Psoas muscle (tissue), 8 donors: ENCODE measurements around the gene DENND2C. TPM values are rescaled to one million over a fixed set of nuclear protein-coding genes. Genes with fewer than 3 reads are reported as not detected.

Source experiments
- ATAC-seq, 4 donors: fragments of 200-7000 bp; cut with Tn5 transposase; one replicate each; pipeline ENCODE4 v1.9.1; 2020; ENCODE audit warnings: moderate library complexity in 3 of 4, mild to moderate bottlenecking in 2 of 4
- DNase-seq, 2 donors: peaks; one replicate each; pipeline ENCODE4 v3.0.0-alpha.2; 2020
- H3K27ac ChIP-seq: fragments of 200-600 bp; one replicate; pipeline ENCODE4 v1.8.0; 2022
- H3K27me3 ChIP-seq, 3 donors: fragments of 200-600 bp in 1 of 3; one replicate each; pipeline versions ENCODE4 v1.6.1 to v1.8.0; 2013 to 2022; ENCODE audit warnings: low read length in 2 of 3, mild to moderate bottlenecking in 2 of 3, moderate library complexity in 1 of 3; ENCODE audit not compliant: insufficient read depth in 3 of 3
- H3K36me3 ChIP-seq, 2 donors: fragments of 200-600 bp in 1 of 2; one replicate each; pipeline versions ENCODE4 v1.6.1 to v1.8.0; 2013 to 2022; ENCODE audit warnings: low read depth in 1 of 2, mild to moderate bottlenecking in 1 of 2, moderate library complexity in 1 of 2; ENCODE audit not compliant: insufficient read depth in 1 of 2
- H3K4me1 ChIP-seq: fragments of 200-600 bp; one replicate; pipeline ENCODE4 v1.8.0; 2022
- H3K4me3 ChIP-seq: fragments of 200-600 bp; one replicate; pipeline ENCODE4 v1.8.0; 2022; ENCODE audit warnings: mild to moderate bottlenecking
- H3K9me3 ChIP-seq: fragments of 200-600 bp; one replicate; pipeline ENCODE4 v1.8.0; 2022
- WGBS, 3 donors: extraction: QIAGEN DNeasy Blood & Tissue Kit; methylation state at CpG; one replicate each; pipeline versions ENCODE4 v1.1.6 to v1.1.7; 2013; 5-methylcytosine and 5-hydroxymethylcytosine counted together
- intact Hi-C, 2 donors: fragments of 100-400 bp; cut with DNase I; formaldehyde crosslinking; loops; one replicate each; pipeline versions ENCODE4 v1.11.0 to v1.14.2; 2022
- polyA plus RNA-seq, 3 donors: library from polyadenylated mRNA; stranded (reverse); fragments of 200-250 nt; gene quantifications; one replicate each; pipeline ENCODE4 v1.2.3, GENCODE V29; 2013
- total RNA-seq, 4 donors: library from RNA; stranded (reverse); fragmentation: NEBNext Ultra II Directional in 2 of 4; extraction: Animal tissue kit (Norgen Biotek cat#: 25700) in 2 of 4; gene quantifications; one replicate each; pipeline versions ENCODE4 v1.2.1 to v1.2.4, GENCODE V29; 2021 to 2023
- TF ChIP-seq, protein P1 (sequence below): fragments of 200-600 bp; IDR thresholded peaks from one replicate; pipeline ENCODE4 v1.8.0; 2022; ENCODE audit warnings: antibody characterized with exemption
- donor health status: healthy with polysubstance abuse.
- donor health status: DM: no; HTN: no; CAD: no; lungs with moderate emphysema.
- donor health status: Bipolar disorder and iron deficiency.
- donor health status: healthy.
- donor health status: DM: yes; HTN: yes; CAD: no.
- donor health status: DM: no; HTN: no; CAD: no.
- donor health status: DM: no; HTN: no; CAD: no.
- donor health status: DM: yes; HTN: yes; CAD: no.

The DENND2C gene
- total and polyA plus RNA-seq, 7 donors, result 1.4 to 18.3 (median 13.3) TPM

GRCh38 chr1:114552106-114552639 is 117.7 kb downstream of the DENND2C start:
- 90 to 93% (median 93%) methylated on average over 7 of the region's 7 CpGs for WGBS, 3 donors
- TF ChIP-seq, protein P1, sequence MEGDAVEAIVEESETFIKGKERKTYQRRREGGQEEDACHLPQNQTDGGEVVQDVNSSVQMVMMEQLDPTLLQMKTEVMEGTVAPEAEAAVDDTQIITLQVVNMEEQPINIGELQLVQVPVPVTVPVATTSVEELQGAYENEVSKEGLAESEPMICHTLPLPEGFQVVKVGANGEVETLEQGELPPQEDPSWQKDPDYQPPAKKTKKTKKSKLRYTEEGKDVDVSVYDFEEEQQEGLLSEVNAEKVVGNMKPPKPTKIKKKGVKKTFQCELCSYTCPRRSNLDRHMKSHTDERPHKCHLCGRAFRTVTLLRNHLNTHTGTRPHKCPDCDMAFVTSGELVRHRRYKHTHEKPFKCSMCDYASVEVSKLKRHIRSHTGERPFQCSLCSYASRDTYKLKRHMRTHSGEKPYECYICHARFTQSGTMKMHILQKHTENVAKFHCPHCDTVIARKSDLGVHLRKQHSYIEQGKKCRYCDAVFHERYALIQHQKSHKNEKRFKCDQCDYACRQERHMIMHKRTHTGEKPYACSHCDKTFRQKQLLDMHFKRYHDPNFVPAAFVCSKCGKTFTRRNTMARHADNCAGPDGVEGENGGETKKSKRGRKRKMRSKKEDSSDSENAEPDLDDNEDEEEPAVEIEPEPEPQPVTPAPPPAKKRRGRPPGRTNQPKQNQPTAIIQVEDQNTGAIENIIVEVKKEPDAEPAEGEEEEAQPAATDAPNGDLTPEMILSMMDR, result no peak
- no peaks in the 10 kb centered on the region for H3K9me3 ChIP-seq
- no peak overlapping the region for H3K4me3 ChIP-seq
- H3K27me3 ChIP-seq, result no peaks in the 10 kb centered on the region
- H3K36me3 ChIP-seq, result no peaks in the 10 kb centered on the region
- intact Hi-C loops, result loop anchor here in 1 of 2 donors (10.0 kb wide), 1 partner anchor 207 kb away; no protein-coding TSS in a partner anchor
- DNase-seq, result no peak
- no peak for ATAC-seq
- H3K4me1 ChIP-seq, result no peaks in the 10 kb centered on the region
- H3K27ac ChIP-seq, result no peak overlapping the region

DNA sequence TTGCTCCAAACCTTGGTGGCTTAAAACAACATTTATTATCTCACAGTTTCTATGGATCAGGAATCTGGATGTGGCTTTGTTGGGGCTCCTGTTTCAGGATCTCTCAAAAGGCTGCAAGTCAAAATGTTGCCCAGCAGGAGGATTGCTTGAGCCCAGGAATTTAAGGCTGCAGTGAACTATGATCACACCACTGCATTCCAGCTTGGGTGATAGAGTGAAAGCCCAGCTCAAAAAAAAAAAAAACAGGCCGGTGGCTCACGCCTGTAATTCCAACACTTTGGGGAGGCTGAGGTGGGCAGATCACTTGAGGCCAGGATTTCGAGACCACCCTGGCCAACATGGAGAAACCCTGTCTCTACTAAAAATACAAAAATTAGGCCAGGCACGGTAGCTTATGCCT is 118.4 kb downstream of the DENND2C start:
- DNase-seq, result no peak
- no peaks in the 10 kb centered on the region for H3K36me3 ChIP-seq
- TF ChIP-seq, protein P1, result no peak
- H3K27me3 ChIP-seq, result no peaks in the 10 kb centered on the region
- WGBS, 3 donors, result 78 to 92% (median 80%) methylated on average over 4 of the region's 4 CpGs
- no peak for ATAC-seq
- H3K4me3 ChIP-seq, result no peak overlapping the region
- H3K4me1 ChIP-seq, result no peaks in the 10 kb centered on the region
- intact Hi-C loops, result loop anchor here in 1 of 2 donors (10.0 kb wide), 1 partner anchor 207 kb away; no protein-coding TSS in a partner anchor
- H3K9me3 ChIP-seq, result no peaks in the 10 kb centered on the region
- H3K27ac ChIP-seq, result no peak overlapping the region

- no peaks in the 10 kb centered on the region for H3K27me3 ChIP-seq
- ATAC-seq (no peak), DNase-seq (no peak)
- intact Hi-C loops, result loop anchor here in 1 of 2 donors (10.0 kb wide), 1 partner anchor 206 kb away; no protein-coding TSS in a partner anchor
- no peaks in the 10 kb centered on the region for H3K4me1 ChIP-seq
- TF ChIP-seq, protein P1, result no peak
- 96 to 100% (median 98%) methylated on average over 2 of the region's 2 CpGs for WGBS, 3 donors
- peaks cover 0 to 5% of the 10 kb centered on the region in 2 donors for H3K36me3 ChIP-seq
- no peak overlapping the region for H3K4me3 ChIP-seq
- H3K27ac ChIP-seq, result no peak overlapping the region
- H3K9me3 ChIP-seq, result no peaks in the 10 kb centered on the region
These were observed 119.5 kb downstream of the DENND2C start for GRCh38 chr1:114550336-114550735.

- Histone ChIP-seq H3K27ac (no peak overlapping the region), H3K4me3 (no peak overlapping the region), H3K4me1 (no peaks in the 10 kb centered on the region), H3K27me3 (no peaks in the 10 kb centered on the region), H3K36me3 (peaks cover 0 to 16% of the 10 kb centered on the region in 2 donors), H3K9me3 (no peaks in the 10 kb centered on the region)
- WGBS, 3 donors, result 53 to 71% (median 54%) methylated on average over 4 of the region's 4 CpGs
- TF ChIP-seq, protein P1, result no peak
- no peak for DNase-seq
- no peak for ATAC-seq
- intact Hi-C loops, result no loop called here
These were observed 120.7 kb downstream of the DENND2C start for GRCh38 chr1:114549137-114549536.

DNA sequence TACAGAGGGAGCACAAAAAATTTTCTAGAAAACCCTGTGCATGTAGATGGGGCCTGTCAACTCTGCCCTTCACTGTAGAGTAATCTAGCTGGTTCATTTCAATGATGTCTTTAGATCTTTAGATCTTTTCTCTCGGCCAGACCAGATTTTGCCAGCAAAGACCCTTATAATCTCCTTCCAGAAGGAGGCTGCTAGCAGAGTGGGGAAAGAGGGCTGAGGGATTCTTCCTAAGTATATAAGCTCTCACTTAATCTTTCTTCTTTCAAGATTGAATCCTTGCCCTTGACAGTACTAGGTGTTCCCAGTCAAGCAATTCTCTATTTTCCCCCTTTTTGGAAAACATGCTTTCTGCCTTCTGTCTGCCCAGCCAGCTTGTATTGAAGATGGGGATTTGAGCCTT is 122.8 kb downstream of the DENND2C start:
- no peaks in the 10 kb centered on the region for H3K27me3 ChIP-seq
- TF ChIP-seq, protein P1, result no peak
- intact Hi-C loops, result no loop called here
- no peaks in the 10 kb centered on the region for H3K9me3 ChIP-seq
- ATAC-seq, result no peak
- DNase-seq, result no peak
- H3K4me3 ChIP-seq, result no peak overlapping the region
- no peaks in the 10 kb centered on the region for H3K4me1 ChIP-seq
- 78 to 89% (median 85%) methylated on average over 1 of the region's 1 CpG for WGBS, 3 donors
- H3K27ac ChIP-seq, result no peak overlapping the region
- peaks cover 0 to 21% of the 10 kb centered on the region in 2 donors for H3K36me3 ChIP-seq
